Fibroblast of skin of abdomen (primary cell): ENCODE results near the gene IL17D.
"Not testable (repeated sequence)": the region's sequence is repeated elsewhere in the genome, so short reads cannot be mapped to it uniquely, and the experiment has no call there.

Source experiments
- DNase-seq: peaks from one replicate; pipeline ENCODE4 v3.0.0-alpha.2; 2013

Gene IL17D

GRCh38 chr13:20720499-20720898 is 17.0 kb downstream of the IL17D start:
- DNase-seq, result no peak

GRCh38 chr13:20721058-20721453 is 17.6 kb downstream of the IL17D start:
- DNase-seq, result no peak

- DNase-seq, result peak; percentile 53
These were observed 18.2 kb downstream of the IL17D start for GRCh38 chr13:20721454-20722357.

GRCh38 chr13:20727856-20728255 is 24.4 kb downstream of the IL17D start:
- DNase-seq, result no peak

GRCh38 chr13:20728579-20729311 is 25.2 kb downstream of the IL17D start:
- no peak for DNase-seq

GRCh38 chr13:20729633-20730585 is 26.4 kb downstream of the IL17D start:
- DNase-seq, result no peak

GRCh38 chr13:20738616-20739015 is 35.1 kb downstream of the IL17D start:
- DNase-seq, result no peak

GRCh38 chr13:20740021-20740420 is 36.5 kb downstream of the IL17D start:
- no peak for DNase-seq

GRCh38 chr13:20743830-20744404 is 40.4 kb downstream of the IL17D start:
- DNase-seq, result not testable (repeated sequence)

GRCh38 chr13:20749377-20749776 is 45.9 kb downstream of the IL17D start:
- DNase-seq, result no peak

GRCh38 chr13:20754009-20754408 is 50.5 kb downstream of the IL17D start:
- DNase-seq, result no peak

GRCh38 chr13:20760872-20761271 is 57.4 kb downstream of the IL17D start:
- no peak for DNase-seq

GRCh38 chr13:20767309-20767943 is 63.9 kb downstream of the IL17D start:
- DNase-seq, result no peak

- no peak for DNase-seq
These were observed 65.6 kb downstream of the IL17D start for GRCh38 chr13:20769091-20769490.

GRCh38 chr13:20769834-20770233 is 66.3 kb downstream of the IL17D start:
- no peak for DNase-seq
